ENCODE results near the gene PACSIN2.

PACSIN2 gene

GRCh38 chr22:43011079-43011478 lies 3.9 kb downstream of the PACSIN2 start:
- no peaks in the 10 kb centered on the region for H3K36me3 ChIP-seq (ENCODE audit: insufficient read depth, low read length)
- H3K27ac ChIP-seq (ENCODE audit: low read depth, low read length), result no peak overlapping the region
- H3K4me1 ChIP-seq (ENCODE audit: control insufficient read depth, insufficient read depth, low read length, unreplicated experiment), result peaks cover 34% of the 10 kb centered on the region
- peaks cover 78% of the 10 kb centered on the region for H3K79me2 ChIP-seq (ENCODE audit: control insufficient read depth, insufficient read depth, low read length, unreplicated experiment)
- no peak overlapping the region for H2AFZ ChIP-seq (ENCODE audit: low read length, unreplicated experiment)
- no peaks in the 10 kb centered on the region for H3K27me3 ChIP-seq (ENCODE audit: insufficient read depth, low read length)
- H3K4me3 ChIP-seq (ENCODE audit: low read depth, low read length), result no peak overlapping the region

GRCh38 chr22:43009444-43009843 lies 5.5 kb downstream of the PACSIN2 start:
- Histone ChIP-seq H3K79me2 (ENCODE audit: control insufficient read depth, insufficient read depth, low read length, unreplicated experiment) (peaks cover 90% of the 10 kb centered on the region), H3K27ac (ENCODE audit: low read depth, low read length) (peak overlapping the region; percentile 52; the same call in 1 of the 2 replicates)

GRCh38 chr22:43008921-43009320 lies 6.0 kb downstream of the PACSIN2 start:
- Histone ChIP-seq H3K4me3 (ENCODE audit: low read depth, low read length) (no peak overlapping the region), H3K4me1 (ENCODE audit: control insufficient read depth, insufficient read depth, low read length, unreplicated experiment) (peaks cover 49% of the 10 kb centered on the region), H3K27ac (ENCODE audit: low read depth, low read length) (peak overlapping the region; percentile 52), H3K79me2 (ENCODE audit: control insufficient read depth, insufficient read depth, low read length, unreplicated experiment) (peaks cover 90% of the 10 kb centered on the region), H3K27me3 (ENCODE audit: insufficient read depth, low read length) (no peaks in the 10 kb centered on the region), H2AFZ (ENCODE audit: low read length, unreplicated experiment) (no peak overlapping the region), H3K36me3 (ENCODE audit: insufficient read depth, low read length) (no peaks in the 10 kb centered on the region)

More at GRCh38 chr22:43009444-43009843, 5.5 kb downstream of the PACSIN2 start:
- Histone ChIP-seq H2AFZ (ENCODE audit: low read length, unreplicated experiment) (no peak overlapping the region), H3K4me3 (ENCODE audit: low read depth, low read length) (no peak overlapping the region), H3K27me3 (ENCODE audit: insufficient read depth, low read length) (no peaks in the 10 kb centered on the region), H3K4me1 (ENCODE audit: control insufficient read depth, insufficient read depth, low read length, unreplicated experiment) (peaks cover 43% of the 10 kb centered on the region), H3K36me3 (ENCODE audit: insufficient read depth, low read length) (no peaks in the 10 kb centered on the region)

DNA sequence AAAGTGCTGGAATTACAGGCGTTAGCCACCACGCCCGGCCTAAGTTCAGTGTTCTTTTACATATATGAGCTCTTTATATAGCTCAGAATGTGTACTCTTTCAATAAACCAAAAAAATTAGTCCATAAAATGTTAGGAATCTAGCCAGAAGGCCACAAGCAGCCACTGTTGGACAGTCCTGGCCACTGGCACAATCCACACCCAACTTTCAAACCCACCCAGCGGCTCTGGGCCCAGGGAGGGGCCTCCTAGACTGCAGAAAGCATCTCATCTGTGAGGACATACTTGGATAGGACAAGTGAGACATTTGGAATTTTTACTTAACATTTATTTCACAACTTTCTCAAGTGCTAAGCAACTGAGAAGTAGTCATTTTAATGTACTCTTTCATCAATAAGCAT lies 6.4 kb downstream of the PACSIN2 start:
- peaks cover 49% of the 10 kb centered on the region for H3K4me1 ChIP-seq (ENCODE audit: control insufficient read depth, insufficient read depth, low read length, unreplicated experiment)
- H2AFZ ChIP-seq (ENCODE audit: low read length, unreplicated experiment), result no peak overlapping the region
- no peaks in the 10 kb centered on the region for H3K36me3 ChIP-seq (ENCODE audit: insufficient read depth, low read length)
- no peak overlapping the region for H3K4me3 ChIP-seq (ENCODE audit: low read depth, low read length)
- no peaks in the 10 kb centered on the region for H3K27me3 ChIP-seq (ENCODE audit: insufficient read depth, low read length)
- H3K79me2 ChIP-seq (ENCODE audit: control insufficient read depth, insufficient read depth, low read length, unreplicated experiment), result peaks cover 90% of the 10 kb centered on the region
- H3K27ac ChIP-seq (ENCODE audit: low read depth, low read length), result peak overlapping the region; percentile 52

DNA sequence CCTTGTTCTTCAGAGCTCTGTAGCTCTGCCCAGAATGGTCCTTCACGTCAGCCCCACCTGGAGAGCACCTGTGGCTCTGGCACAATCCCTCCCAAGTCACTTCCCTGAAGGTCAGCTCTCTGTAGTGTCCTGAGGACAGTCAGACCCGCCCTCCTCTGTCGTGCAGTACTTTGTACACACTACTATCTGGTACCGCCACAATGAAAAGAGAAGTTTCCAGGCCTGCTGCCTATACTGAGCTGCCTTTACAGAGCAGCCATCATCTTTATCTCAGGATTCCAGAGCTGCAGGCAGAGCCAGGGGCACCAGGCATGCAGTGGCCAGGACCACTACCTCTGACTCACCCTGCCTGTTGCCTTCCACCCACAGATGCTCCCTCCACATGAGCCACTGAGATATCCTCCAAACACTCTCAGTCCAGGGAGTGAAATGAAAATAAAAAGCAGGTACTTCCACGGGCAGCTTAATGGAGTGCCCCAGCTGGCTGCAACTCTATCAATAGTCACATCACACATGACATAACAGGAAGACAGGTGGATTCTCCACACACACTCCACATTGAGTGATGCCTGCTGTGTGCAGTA lies 7.3 kb downstream of the PACSIN2 start:
- Histone ChIP-seq H3K79me2 (ENCODE audit: control insufficient read depth, insufficient read depth, low read length, unreplicated experiment) (peaks cover 90% of the 10 kb centered on the region), H3K4me1 (ENCODE audit: control insufficient read depth, insufficient read depth, low read length, unreplicated experiment) (peaks cover 48% of the 10 kb centered on the region), H2AFZ (ENCODE audit: low read length, unreplicated experiment) (no peak overlapping the region), H3K27me3 (ENCODE audit: insufficient read depth, low read length) (no peaks in the 10 kb centered on the region), H3K36me3 (ENCODE audit: insufficient read depth, low read length) (no peaks in the 10 kb centered on the region), H3K4me3 (ENCODE audit: low read depth, low read length) (no peak overlapping the region), H3K27ac (ENCODE audit: low read depth, low read length) (no peak overlapping the region)

DNA sequence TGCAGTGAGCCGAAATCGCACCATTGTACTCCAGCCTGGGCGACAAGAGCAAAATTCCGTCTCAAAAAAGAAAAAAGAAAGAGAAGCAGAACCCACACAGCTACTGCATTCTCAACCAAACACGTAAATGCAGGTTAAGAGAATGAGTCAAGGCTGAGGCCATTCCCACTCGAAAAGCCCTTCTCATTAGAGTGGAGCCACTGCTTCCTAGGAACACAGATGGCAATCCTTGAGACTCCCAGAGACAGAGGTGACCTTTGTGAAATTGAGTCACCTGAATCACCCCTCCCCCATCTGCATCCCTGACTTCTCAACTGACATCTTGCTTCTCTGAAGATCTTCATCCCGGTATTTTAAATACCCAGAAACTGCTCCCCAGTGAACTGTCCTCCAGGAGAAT lies 8.2 kb downstream of the PACSIN2 start:
- Histone ChIP-seq H3K4me3 (ENCODE audit: low read depth, low read length) (no peak overlapping the region), H3K36me3 (ENCODE audit: insufficient read depth, low read length) (no peaks in the 10 kb centered on the region), H3K79me2 (ENCODE audit: control insufficient read depth, insufficient read depth, low read length, unreplicated experiment) (peaks cover 88% of the 10 kb centered on the region), H2AFZ (ENCODE audit: low read length, unreplicated experiment) (no peak overlapping the region), H3K4me1 (ENCODE audit: control insufficient read depth, insufficient read depth, low read length, unreplicated experiment) (peaks cover 55% of the 10 kb centered on the region), H3K27me3 (ENCODE audit: insufficient read depth, low read length) (no peaks in the 10 kb centered on the region), H3K27ac (ENCODE audit: low read depth, low read length) (no peak overlapping the region)

DNA sequence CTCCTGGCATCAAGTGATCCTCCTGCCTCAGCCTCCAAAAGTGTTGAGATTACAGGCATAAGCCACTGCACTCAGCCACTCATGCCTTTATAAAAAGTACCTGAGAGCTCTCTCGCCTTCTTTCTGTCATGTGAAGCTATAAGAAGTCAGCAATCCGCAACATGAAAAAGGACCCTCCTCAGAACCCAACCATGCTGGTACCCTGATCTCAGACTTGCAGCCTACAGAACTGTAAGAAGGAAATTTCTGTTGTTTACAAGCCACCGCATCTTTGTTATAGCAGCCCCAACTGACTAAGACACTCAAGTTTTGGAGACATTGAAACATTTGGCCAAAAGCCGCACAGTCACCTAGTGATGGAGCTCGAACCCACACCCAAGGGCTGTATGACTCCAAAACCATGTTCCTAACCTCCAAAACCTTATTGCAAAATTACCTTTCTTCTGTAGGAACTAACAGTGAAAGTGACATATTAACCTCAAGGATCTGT lies 8.9 kb downstream of the PACSIN2 start:
- H3K4me1 ChIP-seq (ENCODE audit: control insufficient read depth, insufficient read depth, low read length, unreplicated experiment), result peaks cover 62% of the 10 kb centered on the region
- H2AFZ ChIP-seq (ENCODE audit: low read length, unreplicated experiment), result no peak overlapping the region
- no peak overlapping the region for H3K4me3 ChIP-seq (ENCODE audit: low read depth, low read length)
- 0 out of 2 replicates have a peak overlapping the region, but pooled peaks have one; percentile 95 for H3K27ac ChIP-seq (ENCODE audit: low read depth, low read length)
- peaks cover 88% of the 10 kb centered on the region for H3K79me2 ChIP-seq (ENCODE audit: control insufficient read depth, insufficient read depth, low read length, unreplicated experiment)
- H3K36me3 ChIP-seq (ENCODE audit: insufficient read depth, low read length), result no peaks in the 10 kb centered on the region
- no peaks in the 10 kb centered on the region for H3K27me3 ChIP-seq (ENCODE audit: insufficient read depth, low read length)

- Histone ChIP-seq H3K79me2 (ENCODE audit: control insufficient read depth, insufficient read depth, low read length, unreplicated experiment) (peaks cover 88% of the 10 kb centered on the region), H3K27me3 (ENCODE audit: insufficient read depth, low read length) (no peaks in the 10 kb centered on the region), H3K4me3 (ENCODE audit: low read depth, low read length) (no peak overlapping the region), H3K36me3 (ENCODE audit: insufficient read depth, low read length) (no peaks in the 10 kb centered on the region), H3K4me1 (ENCODE audit: control insufficient read depth, insufficient read depth, low read length, unreplicated experiment) (peaks cover 71% of the 10 kb centered on the region), H3K27ac (ENCODE audit: low read depth, low read length) (peak overlapping the region; percentile 95), H2AFZ (ENCODE audit: low read length, unreplicated experiment) (no peak overlapping the region)
These were observed 9.8 kb downstream of the PACSIN2 start for GRCh38 chr22:43005106-43005505.

DNA sequence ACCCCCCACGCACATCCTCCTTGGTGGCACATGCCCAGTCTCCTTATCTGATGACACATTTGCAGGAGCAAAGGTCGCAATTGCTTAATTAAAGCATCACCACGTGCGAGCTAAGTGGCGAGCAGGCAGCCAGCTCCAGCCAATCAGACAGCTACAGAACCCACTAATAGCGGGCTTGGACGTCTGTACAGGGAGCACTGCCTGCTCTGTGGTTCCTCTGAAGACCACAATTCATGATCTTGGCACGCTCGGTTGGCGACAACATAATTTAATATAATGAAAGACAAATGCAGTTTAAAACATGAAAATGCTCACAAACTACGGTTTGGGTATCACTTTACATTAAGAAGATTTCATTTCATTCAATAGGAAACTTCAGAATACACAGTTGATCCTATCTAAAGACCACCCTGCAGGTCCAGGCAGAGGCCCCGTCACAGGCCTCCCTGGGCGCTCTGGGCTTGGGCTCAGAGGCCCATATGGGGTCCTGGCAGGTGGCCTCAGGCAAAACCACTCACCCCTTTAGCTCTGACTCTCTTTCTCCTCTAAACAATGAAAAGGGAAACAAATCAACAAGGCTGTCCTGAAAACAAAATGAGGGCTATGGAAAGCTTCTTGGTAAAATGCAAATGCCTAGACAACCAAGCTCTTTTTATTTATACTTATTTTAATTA lies 10.4 kb downstream of the PACSIN2 start:
- Histone ChIP-seq H3K79me2 (ENCODE audit: control insufficient read depth, insufficient read depth, low read length, unreplicated experiment) (peaks cover 93% of the 10 kb centered on the region), H3K4me1 (ENCODE audit: control insufficient read depth, insufficient read depth, low read length, unreplicated experiment) (peaks cover 75% of the 10 kb centered on the region)

GRCh38 chr22:43002202-43002586 lies 12.8 kb downstream of the PACSIN2 start:
- no peaks in the 10 kb centered on the region for H3K36me3 ChIP-seq (ENCODE audit: insufficient read depth, low read length)
- H3K27ac ChIP-seq (ENCODE audit: low read depth, low read length), result peak overlapping the region; percentile 95
- H3K79me2 ChIP-seq (ENCODE audit: control insufficient read depth, insufficient read depth, low read length, unreplicated experiment), result peaks cover 92% of the 10 kb centered on the region
- no peak overlapping the region for H2AFZ ChIP-seq (ENCODE audit: low read length, unreplicated experiment)
- H3K27me3 ChIP-seq (ENCODE audit: insufficient read depth, low read length), result no peaks in the 10 kb centered on the region
- H3K4me1 ChIP-seq (ENCODE audit: control insufficient read depth, insufficient read depth, low read length, unreplicated experiment), result peaks cover 62% of the 10 kb centered on the region
- peak overlapping the region; percentile 31 for H3K4me3 ChIP-seq (ENCODE audit: low read depth, low read length)

More for the DNA sequence above, 10.4 kb downstream of the PACSIN2 start:
- Histone ChIP-seq H3K27me3 (ENCODE audit: insufficient read depth, low read length) (no peaks in the 10 kb centered on the region), H3K4me3 (ENCODE audit: low read depth, low read length) (peak overlapping the region; percentile 24; the same call in 1 of the 2 replicates), H2AFZ (ENCODE audit: low read length, unreplicated experiment) (no peak overlapping the region), H3K27ac (ENCODE audit: low read depth, low read length) (peak overlapping the region; percentile 95), H3K36me3 (ENCODE audit: insufficient read depth, low read length) (no peaks in the 10 kb centered on the region)

Measured in ACC112 (cell line).